ENCODE results near the gene RGL2. TPM values are rescaled to one million over a fixed set of nuclear protein-coding genes. Genes with fewer than 3 reads are reported as not detected.

RGL2 gene
- polyA plus RNA-seq, 3 donors = 14.9 to 145 (median 15.5) TPM

DNA sequence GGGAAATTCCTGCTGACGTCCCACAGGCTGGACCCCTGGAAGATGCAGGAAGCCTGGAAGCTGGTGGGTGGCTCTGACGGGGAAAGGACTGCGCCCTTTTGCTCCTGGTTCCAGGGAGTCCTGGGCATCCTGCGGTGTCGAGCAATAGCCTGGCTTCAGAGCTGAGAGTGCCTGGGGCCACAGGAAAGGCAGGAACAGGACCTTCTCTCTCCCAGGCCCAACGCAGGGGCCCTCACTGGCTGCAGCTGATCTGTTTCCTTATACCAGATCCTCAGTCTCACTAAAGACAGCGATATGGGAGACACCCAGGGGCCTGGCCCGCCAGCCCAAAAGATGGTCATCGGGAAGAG, 20.4 kb downstream of the RGL2 start:
- 88% methylated on average over 8 of the region's 9 CpGs for WGBS (ENCODE audit: insufficient coverage)
- peaks cover 56 to 65% of the 10 kb centered on the region in 2 donors for H3K4me1 ChIP-seq (ENCODE audit: control insufficient read depth in 1 of 2, insufficient read depth in 2 of 2, low read length in 2 of 2)
- peaks cover 42 to 75% of the 10 kb centered on the region in 2 donors for H3K36me3 Mint-ChIP-seq
- no peaks in the 10 kb centered on the region for H3K27me3 ChIP-seq (ENCODE audit: control insufficient read depth in 2 of 2, insufficient read depth in 2 of 2, low read length in 2 of 2)
- H3K79me2 ChIP-seq (ENCODE audit: insufficient read depth, low read length) = peaks cover 70% of the 10 kb centered on the region
- H3K36me3 ChIP-seq (replicated peaks in 1 of 2; ENCODE audit: control insufficient read depth in 1 of 2, insufficient read depth in 2 of 2, low read length in 2 of 2) = peaks cover 45 to 80% of the 10 kb centered on the region in 2 donors
- DNase-seq = no peak
- peak overlapping the region; percentile 99 for H3K4me2 ChIP-seq (replicated peaks; ENCODE audit: extremely low read depth, low read length, poor library complexity, severe bottlenecking)
- H2AFZ ChIP-seq (ENCODE audit: insufficient read depth, low read depth, low read length, poor library complexity, severe bottlenecking) = no peak overlapping the region
- H3K27me3 Mint-ChIP-seq (ENCODE audit: low read depth in 3 of 3) = no peaks in the 10 kb centered on the region
- peak overlapping the region; percentile 7 to 94 for H3K4me3 Mint-ChIP-seq
- no peaks in the 10 kb centered on the region for H3K9me3 Mint-ChIP-seq
- peaks cover 61% of the 10 kb centered on the region for H3K4me1 Mint-ChIP-seq
- TF ChIP-seq, protein P1, sequence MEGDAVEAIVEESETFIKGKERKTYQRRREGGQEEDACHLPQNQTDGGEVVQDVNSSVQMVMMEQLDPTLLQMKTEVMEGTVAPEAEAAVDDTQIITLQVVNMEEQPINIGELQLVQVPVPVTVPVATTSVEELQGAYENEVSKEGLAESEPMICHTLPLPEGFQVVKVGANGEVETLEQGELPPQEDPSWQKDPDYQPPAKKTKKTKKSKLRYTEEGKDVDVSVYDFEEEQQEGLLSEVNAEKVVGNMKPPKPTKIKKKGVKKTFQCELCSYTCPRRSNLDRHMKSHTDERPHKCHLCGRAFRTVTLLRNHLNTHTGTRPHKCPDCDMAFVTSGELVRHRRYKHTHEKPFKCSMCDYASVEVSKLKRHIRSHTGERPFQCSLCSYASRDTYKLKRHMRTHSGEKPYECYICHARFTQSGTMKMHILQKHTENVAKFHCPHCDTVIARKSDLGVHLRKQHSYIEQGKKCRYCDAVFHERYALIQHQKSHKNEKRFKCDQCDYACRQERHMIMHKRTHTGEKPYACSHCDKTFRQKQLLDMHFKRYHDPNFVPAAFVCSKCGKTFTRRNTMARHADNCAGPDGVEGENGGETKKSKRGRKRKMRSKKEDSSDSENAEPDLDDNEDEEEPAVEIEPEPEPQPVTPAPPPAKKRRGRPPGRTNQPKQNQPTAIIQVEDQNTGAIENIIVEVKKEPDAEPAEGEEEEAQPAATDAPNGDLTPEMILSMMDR (IDR thresholded peaks at IDR 0.05) = no peak
- no peaks in the 10 kb centered on the region for H3K9me3 ChIP-seq (replicated peaks in 1 of 2; ENCODE audit: control insufficient read depth in 1 of 2, insufficient read depth in 1 of 2, low read length in 2 of 2)
- H3K27ac ChIP-seq (ENCODE audit: low read depth in 1 of 2, low read length in 2 of 2) = peak overlapping the region; percentile 78 to 80
- intact Hi-C loops (cut with micrococcal nuclease) = no loop called here
- peak overlapping the region; percentile 78 for H3K9ac ChIP-seq (ENCODE audit: insufficient read depth, low read length, poor library complexity, severe bottlenecking)
- H3K4me3 ChIP-seq (replicated peaks in 1 of 3; ENCODE audit: low read depth in 2 of 3, low read length in 3 of 3) = peak overlapping the region in 1 of 3 experiments; percentile 90
- peak overlapping the region in 2 of 7 donors; percentile 26 to 64 for H3K27ac Mint-ChIP-seq
- peaks cover 59% of the 10 kb centered on the region for H4K20me1 ChIP-seq (ENCODE audit: insufficient read depth, low read length)

DNA sequence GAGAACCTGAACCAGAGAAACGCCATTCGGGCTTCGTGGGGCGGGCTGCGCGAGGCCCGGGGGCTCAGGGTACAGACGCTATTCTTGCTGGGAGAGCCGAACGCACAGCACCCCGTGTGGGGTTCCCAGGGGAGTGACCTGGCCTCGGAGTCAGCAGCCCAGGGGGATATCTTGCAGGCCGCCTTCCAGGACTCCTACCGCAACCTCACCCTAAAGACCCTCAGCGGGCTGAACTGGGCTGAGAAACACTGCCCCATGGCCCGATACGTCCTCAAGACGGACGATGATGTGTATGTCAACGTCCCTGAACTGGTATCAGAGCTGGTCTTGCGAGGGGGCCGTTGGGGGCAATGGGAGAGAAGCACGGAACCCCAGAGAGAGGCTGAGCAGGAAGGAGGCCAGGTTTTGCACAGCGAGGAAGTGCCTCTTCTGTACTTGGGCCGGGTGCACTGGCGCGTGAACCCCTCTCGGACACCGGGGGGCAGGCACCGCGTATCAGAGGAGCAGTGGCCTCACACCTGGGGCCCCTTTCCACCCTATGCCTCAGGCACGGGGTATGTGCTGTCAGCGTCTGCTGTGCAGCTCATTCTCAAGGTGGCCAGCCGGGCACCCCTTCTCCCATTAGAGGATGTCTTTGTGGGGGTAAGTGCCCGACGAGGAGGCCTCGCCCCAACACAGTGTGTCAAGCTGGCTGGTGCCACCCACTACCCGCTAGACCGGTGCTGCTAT, 20.9 kb downstream of the RGL2 start:
- peak overlapping the region; percentile 87 to 94 (median 90) for H3K27ac Mint-ChIP-seq
- peaks cover 76% of the 10 kb centered on the region for H3K79me2 ChIP-seq (ENCODE audit: insufficient read depth, low read length)
- H3K9me3 ChIP-seq (replicated peaks in 1 of 2; ENCODE audit: control insufficient read depth in 1 of 2, insufficient read depth in 1 of 2, low read length in 2 of 2) = no peaks in the 10 kb centered on the region
- H3K4me2 ChIP-seq (replicated peaks; ENCODE audit: extremely low read depth, low read length, poor library complexity, severe bottlenecking) = peak overlapping the region; percentile 99
- H3K4me3 ChIP-seq (replicated peaks in 1 of 3; ENCODE audit: low read depth in 2 of 3, low read length in 3 of 3) = peak overlapping the region; percentile 76 to 94 (median 90)
- TF ChIP-seq, protein P1 (IDR thresholded peaks at IDR 0.05) = no peak
- H3K36me3 Mint-ChIP-seq = peaks cover 44 to 75% of the 10 kb centered on the region in 2 donors
- H3K9ac ChIP-seq (ENCODE audit: insufficient read depth, low read length, poor library complexity, severe bottlenecking) = peak overlapping the region; percentile 78
- peak overlapping the region; percentile 78 to 80 for H3K27ac ChIP-seq (ENCODE audit: low read depth in 1 of 2, low read length in 2 of 2)
- peaks cover 46 to 83% of the 10 kb centered on the region in 2 donors for H3K36me3 ChIP-seq (replicated peaks in 1 of 2; ENCODE audit: control insufficient read depth in 1 of 2, insufficient read depth in 2 of 2, low read length in 2 of 2)
- H3K4me1 ChIP-seq (ENCODE audit: control insufficient read depth in 1 of 2, insufficient read depth in 2 of 2, low read length in 2 of 2) = peaks cover 62 to 70% of the 10 kb centered on the region in 2 donors
- intact Hi-C loops (cut with micrococcal nuclease) = no loop called here
- H3K27me3 Mint-ChIP-seq (ENCODE audit: low read depth in 3 of 3) = no peaks in the 10 kb centered on the region
- H3K27me3 ChIP-seq (ENCODE audit: control insufficient read depth in 2 of 2, insufficient read depth in 2 of 2, low read length in 2 of 2) = no peaks in the 10 kb centered on the region
- no peaks in the 10 kb centered on the region for H3K9me3 Mint-ChIP-seq
- peak in 1 of 3 donors; percentile 7 for DNase-seq
- peak overlapping the region; percentile 94 for H3K4me3 Mint-ChIP-seq
- H4K20me1 ChIP-seq (ENCODE audit: insufficient read depth, low read length) = peaks cover 64% of the 10 kb centered on the region
- 27% methylated on average over 35 of the region's 39 CpGs for WGBS (ENCODE audit: insufficient coverage)
- peaks cover 66% of the 10 kb centered on the region for H3K4me1 Mint-ChIP-seq
- H2AFZ ChIP-seq (ENCODE audit: insufficient read depth, low read depth, low read length, poor library complexity, severe bottlenecking) = peak overlapping the region; percentile 92

Data from CD14-positive monocyte (primary cell).